MM.1S (cell line): ENCODE results near the gene AHCYL1.

Experiments
- DNase-seq: peaks from one replicate; pipeline ENCODE4 v3.0.0-alpha.2; 2015
- H2AFZ ChIP-seq: fragments of 300-600 bp; sonication (generic); 2 replicates; pipeline ENCODE4 v1.6.0; 2016; ENCODE audit warnings: antibody characterized with exemption, low read length
- H3F3A ChIP-seq: fragments of 300-600 bp; sonication (generic); 2 replicates; pipeline ENCODE4 v1.6.1; 2016; ENCODE audit warnings: mild to moderate bottlenecking, antibody characterized with exemption, low read length, moderate library complexity, mixed read lengths; ENCODE audit not compliant: insufficient read depth
- H3K27ac ChIP-seq: fragments of 300-600 bp; sonication (generic); 2 replicates; pipeline ENCODE4 v1.5.1; 2016; ENCODE audit warnings: mild to moderate bottlenecking, low read length
- H3K27me3 ChIP-seq: fragments of 300-600 bp; sonication (generic); replicated peaks from 2 replicates; pipeline ENCODE4 v1.6.0; 2016; ENCODE audit warnings: low read length; ENCODE audit not compliant: insufficient read depth
- H3K36me3 ChIP-seq: fragments of 300-600 bp; sonication (generic); replicated peaks from 2 replicates; pipeline ENCODE4 v1.6.1; 2016; ENCODE audit warnings: mild to moderate bottlenecking, low read length, mixed read lengths; ENCODE audit not compliant: insufficient read depth
- H3K4me1 ChIP-seq: fragments of 300-600 bp; sonication (generic); 2 replicates; pipeline ENCODE4 v1.6.1; 2016; ENCODE audit warnings: low read length, mixed read lengths
- H3K4me2 ChIP-seq: fragments of 300-600 bp; sonication (generic); 2 replicates; pipeline ENCODE4 v1.6.0; 2016; ENCODE audit warnings: low read depth, low read length
- H3K4me3 ChIP-seq: fragments of 300-600 bp; sonication (generic); 2 replicates; pipeline ENCODE4 v1.5.1; 2016; ENCODE audit warnings: low read length, mixed read lengths
- H3K79me2 ChIP-seq: fragments of 300-600 bp; sonication (generic); 2 replicates; pipeline ENCODE4 v1.6.1; 2016; ENCODE audit warnings: mixed run types, low read length, mixed read lengths
- H3K9ac ChIP-seq: fragments of 300-600 bp; sonication (generic); 2 replicates; pipeline ENCODE4 v1.6.1; 2016; ENCODE audit warnings: low read length, mixed read lengths
- H3K9me2 ChIP-seq: fragments of 300-600 bp; sonication (generic); replicated peaks from 2 replicates; pipeline ENCODE4 v1.6.1; 2016; ENCODE audit warnings: mild to moderate bottlenecking, low read length, mixed read lengths; ENCODE audit not compliant: insufficient read depth
- H3K9me3 ChIP-seq: fragments of 300-600 bp; sonication (generic); replicated peaks from 2 replicates; pipeline ENCODE4 v1.6.1; 2016; ENCODE audit warnings: mild to moderate bottlenecking, low read length, mixed read lengths; ENCODE audit not compliant: insufficient read depth
- H4K20me1 ChIP-seq: fragments of 300-600 bp; sonication (generic); 2 replicates; pipeline ENCODE4 v1.6.1; 2016; ENCODE audit warnings: mild to moderate bottlenecking, low read length, moderate library complexity, mixed read lengths; ENCODE audit not compliant: insufficient read depth
- EZH2 ChIP-seq: fragments of 300-600 bp; sonication (generic); optimal IDR thresholded peaks from 2 replicates; pipeline ENCODE3; 2017; ENCODE audit warnings: low read depth, mild to moderate bottlenecking, antibody characterized with exemption, low read length, mixed read lengths
- EZH2phosphoT487 ChIP-seq: fragments of 300-600 bp; sonication (generic); IDR thresholded peaks from 2 replicates; pipeline ENCODE4 v1.6.1; 2018; ENCODE audit warnings: antibody characterized with exemption, low read length
- TF ChIP-seq, protein P1 (sequence below): fragments of 300-600 bp; sonication (generic); IDR thresholded peaks from 2 replicates; pipeline ENCODE4 v1.5.1; 2016; ENCODE audit warnings: antibody characterized with exemption, low read length, mixed read lengths

AHCYL1 gene

DNA sequence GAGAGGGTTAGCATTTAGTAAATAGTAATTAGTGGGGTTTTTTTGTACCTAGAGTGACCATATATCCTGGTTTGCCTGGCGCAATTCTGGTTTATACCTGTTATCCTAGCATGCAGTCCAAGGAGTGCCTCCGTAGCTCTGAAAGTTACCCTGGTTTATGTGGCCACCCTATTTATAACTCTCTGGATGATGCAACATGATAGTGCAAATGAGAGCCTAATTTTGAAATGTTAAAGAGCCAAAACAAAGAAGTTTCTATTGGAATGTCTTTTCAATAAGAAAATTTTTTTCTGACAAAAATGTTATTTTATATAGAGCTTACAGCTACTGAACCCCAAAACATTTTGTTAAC is 5.7 kb downstream of the AHCYL1 start:
- H3K9ac ChIP-seq = no peak overlapping the region
- H3K79me2 ChIP-seq = peaks cover 23% of the 10 kb centered on the region
- no peaks in the 10 kb centered on the region for H3K27me3 ChIP-seq

DNA sequence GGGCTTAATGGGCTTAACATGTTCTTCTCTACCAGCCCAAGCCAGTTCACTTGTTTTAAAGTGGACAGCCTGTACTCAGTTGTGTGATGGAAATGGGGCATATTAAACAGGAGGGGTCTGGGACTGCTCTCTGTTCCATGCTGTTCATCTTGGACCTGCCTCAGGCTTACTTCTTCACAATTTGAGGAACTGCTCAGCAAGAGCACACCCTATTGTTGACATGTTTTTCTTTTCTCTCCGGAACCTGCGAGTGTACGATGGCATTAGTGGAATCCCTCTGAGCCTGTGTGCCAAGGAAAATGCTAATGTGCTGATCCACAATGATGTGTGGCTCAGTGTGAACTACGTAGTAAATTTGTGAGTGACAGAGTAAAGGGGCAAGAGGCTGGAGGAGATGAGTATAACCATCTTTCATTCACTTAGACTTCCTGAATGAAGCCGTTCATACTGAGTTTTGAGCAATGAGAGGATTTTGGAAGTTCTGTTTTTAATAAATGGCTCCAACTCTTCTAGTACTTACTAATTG is 6.9 kb downstream of the AHCYL1 start:
- H3K36me3 ChIP-seq = no peaks in the 10 kb centered on the region
- no peak overlapping the region for H3K9ac ChIP-seq
- H4K20me1 ChIP-seq = no peaks in the 10 kb centered on the region
- H3K9me2 ChIP-seq = no peaks in the 10 kb centered on the region
- peaks cover 11% of the 10 kb centered on the region for H3K79me2 ChIP-seq
- H3K4me3 ChIP-seq = no peak overlapping the region
- DNase-seq = no peak
- H3F3A ChIP-seq = no peaks in the 10 kb centered on the region
- no peak overlapping the region for H3K27ac ChIP-seq
- H2AFZ ChIP-seq = no peak overlapping the region
- TF ChIP-seq EZH2phosphoT487 (no peak), EZH2 (no peak)
- TF ChIP-seq, protein P1, sequence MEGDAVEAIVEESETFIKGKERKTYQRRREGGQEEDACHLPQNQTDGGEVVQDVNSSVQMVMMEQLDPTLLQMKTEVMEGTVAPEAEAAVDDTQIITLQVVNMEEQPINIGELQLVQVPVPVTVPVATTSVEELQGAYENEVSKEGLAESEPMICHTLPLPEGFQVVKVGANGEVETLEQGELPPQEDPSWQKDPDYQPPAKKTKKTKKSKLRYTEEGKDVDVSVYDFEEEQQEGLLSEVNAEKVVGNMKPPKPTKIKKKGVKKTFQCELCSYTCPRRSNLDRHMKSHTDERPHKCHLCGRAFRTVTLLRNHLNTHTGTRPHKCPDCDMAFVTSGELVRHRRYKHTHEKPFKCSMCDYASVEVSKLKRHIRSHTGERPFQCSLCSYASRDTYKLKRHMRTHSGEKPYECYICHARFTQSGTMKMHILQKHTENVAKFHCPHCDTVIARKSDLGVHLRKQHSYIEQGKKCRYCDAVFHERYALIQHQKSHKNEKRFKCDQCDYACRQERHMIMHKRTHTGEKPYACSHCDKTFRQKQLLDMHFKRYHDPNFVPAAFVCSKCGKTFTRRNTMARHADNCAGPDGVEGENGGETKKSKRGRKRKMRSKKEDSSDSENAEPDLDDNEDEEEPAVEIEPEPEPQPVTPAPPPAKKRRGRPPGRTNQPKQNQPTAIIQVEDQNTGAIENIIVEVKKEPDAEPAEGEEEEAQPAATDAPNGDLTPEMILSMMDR = no peak
- H3K4me1 ChIP-seq = no peaks in the 10 kb centered on the region
- no peaks in the 10 kb centered on the region for H3K27me3 ChIP-seq
- no peak overlapping the region for H3K4me2 ChIP-seq
- H3K9me3 ChIP-seq = no peaks in the 10 kb centered on the region

More for the DNA sequence above, 5.7 kb downstream of the AHCYL1 start:
- no peak overlapping the region for H3K4me2 ChIP-seq
- no peaks in the 10 kb centered on the region for H3F3A ChIP-seq
- H3K36me3 ChIP-seq = no peaks in the 10 kb centered on the region
- H3K27ac ChIP-seq = no peak overlapping the region
- H3K9me2 ChIP-seq = no peaks in the 10 kb centered on the region
- H2AFZ ChIP-seq = no peak overlapping the region
- no peaks in the 10 kb centered on the region for H4K20me1 ChIP-seq
- H3K4me3 ChIP-seq = no peak overlapping the region
- H3K9me3 ChIP-seq = no peaks in the 10 kb centered on the region
- no peaks in the 10 kb centered on the region for H3K4me1 ChIP-seq
- DNase-seq = no peak
- TF ChIP-seq, protein P1 = no peak
- TF ChIP-seq EZH2phosphoT487 (no peak), EZH2 (no peak)

DNA sequence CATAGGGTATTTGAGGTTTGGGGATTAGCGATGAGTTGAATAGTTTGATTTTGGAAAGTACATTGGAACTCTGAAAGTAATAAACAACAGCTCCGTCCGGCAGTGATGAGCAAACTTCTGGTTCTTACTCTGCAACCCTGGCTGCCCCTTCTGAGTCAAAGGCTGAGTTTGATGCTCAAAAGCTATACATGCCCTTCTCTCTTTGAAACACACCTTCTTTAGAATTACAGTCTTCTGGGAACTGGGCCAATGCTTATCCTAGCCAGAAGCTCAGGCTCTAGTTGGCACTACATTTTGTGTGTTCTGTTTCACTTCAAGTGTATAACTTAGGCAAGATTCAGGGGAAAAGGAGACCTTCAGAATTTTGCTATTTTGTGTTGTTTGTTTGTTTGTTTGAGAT is 9.3 kb downstream of the AHCYL1 start:
- H4K20me1 ChIP-seq = no peaks in the 10 kb centered on the region
- H3K9me2 ChIP-seq = no peaks in the 10 kb centered on the region
- H3K27me3 ChIP-seq = no peaks in the 10 kb centered on the region
- no peak for DNase-seq
- H3K4me1 ChIP-seq = no peaks in the 10 kb centered on the region
- H3K79me2 ChIP-seq = no peaks in the 10 kb centered on the region
- H3K36me3 ChIP-seq = no peaks in the 10 kb centered on the region
- H3K27ac ChIP-seq = no peak overlapping the region
- H3F3A ChIP-seq = no peaks in the 10 kb centered on the region
- H3K9me3 ChIP-seq = no peaks in the 10 kb centered on the region
- H3K9ac ChIP-seq = no peak overlapping the region
- H3K4me3 ChIP-seq = no peak overlapping the region
- no peak overlapping the region for H2AFZ ChIP-seq
- TF ChIP-seq, protein P1 = no peak
- TF ChIP-seq EZH2phosphoT487 = no peak
- TF ChIP-seq EZH2 = no peak
- no peak overlapping the region for H3K4me2 ChIP-seq

DNA sequence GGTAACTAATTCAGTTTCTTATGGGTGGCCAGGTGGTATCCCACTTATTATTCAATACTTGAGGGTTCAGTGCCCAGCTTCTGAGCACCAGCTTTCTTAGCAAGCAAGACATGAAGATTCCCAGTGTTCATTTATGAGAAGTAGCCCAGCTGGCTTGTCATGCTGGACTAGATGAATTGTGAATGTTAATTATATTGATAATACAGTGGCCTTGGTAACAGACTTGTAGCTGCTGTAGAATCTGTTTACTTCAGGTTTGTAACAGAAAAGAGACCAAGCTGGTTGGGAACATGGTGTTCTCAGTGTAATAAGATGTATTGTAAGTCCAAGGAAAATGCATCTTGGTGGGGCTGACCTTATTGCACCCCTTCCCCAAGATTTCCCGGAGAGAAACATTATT is 10.1 kb downstream of the AHCYL1 start:
- no peak overlapping the region for H3K4me2 ChIP-seq
- H3K36me3 ChIP-seq = no peaks in the 10 kb centered on the region
- no peak overlapping the region for H3K27ac ChIP-seq
- TF ChIP-seq, protein P1 = no peak
- TF ChIP-seq EZH2phosphoT487 = no peak
- no peak for TF ChIP-seq EZH2
- H3K9me3 ChIP-seq = no peaks in the 10 kb centered on the region
- H3K9me2 ChIP-seq = no peaks in the 10 kb centered on the region
- no peaks in the 10 kb centered on the region for H3K79me2 ChIP-seq
- no peak overlapping the region for H3K4me3 ChIP-seq
- no peak overlapping the region for H2AFZ ChIP-seq
- no peaks in the 10 kb centered on the region for H3K4me1 ChIP-seq
- no peaks in the 10 kb centered on the region for H3K27me3 ChIP-seq
- H4K20me1 ChIP-seq = no peaks in the 10 kb centered on the region
- no peak overlapping the region for H3K9ac ChIP-seq
- no peak for DNase-seq
- no peaks in the 10 kb centered on the region for H3F3A ChIP-seq
